NCI-H526 treated with DMSO at 0.1 percent for 48 hours (cell line): ENCODE measurements around the gene CYBA.
A peak's percentile ranks its signal among the peaks of the same experiment; 100 is the strongest.
"Not testable (repeated sequence)": the region's sequence is repeated elsewhere in the genome, so short reads cannot be mapped to it uniquely, and the experiment has no call there.

Source experiments
- DNase-seq: peaks from one replicate; lab custom pipeline; 2025; lab: John Stamatoyannopoulos, UW

The CYBA gene

DNA sequence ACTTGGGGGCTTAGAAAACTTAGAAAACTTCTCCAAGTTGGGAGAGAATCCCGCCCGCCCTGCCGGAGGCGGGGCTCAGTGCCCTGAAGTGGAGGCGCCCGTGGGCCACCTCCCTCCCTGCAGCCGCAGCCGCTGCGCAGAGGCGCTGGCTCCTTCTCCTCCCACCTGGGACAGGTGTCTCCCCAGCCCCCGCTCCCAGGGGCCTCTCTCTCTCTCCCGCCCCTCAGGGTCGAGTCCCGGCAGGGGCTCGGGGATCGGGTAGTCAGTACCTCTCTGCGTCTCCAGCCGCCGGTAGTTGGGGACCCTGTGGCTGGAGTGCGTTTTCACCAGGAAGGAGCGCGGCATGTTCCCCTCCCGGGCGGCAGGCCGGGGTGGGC, 35.2 kb upstream of the CYBA start:
- no peak for DNase-seq

DNA sequence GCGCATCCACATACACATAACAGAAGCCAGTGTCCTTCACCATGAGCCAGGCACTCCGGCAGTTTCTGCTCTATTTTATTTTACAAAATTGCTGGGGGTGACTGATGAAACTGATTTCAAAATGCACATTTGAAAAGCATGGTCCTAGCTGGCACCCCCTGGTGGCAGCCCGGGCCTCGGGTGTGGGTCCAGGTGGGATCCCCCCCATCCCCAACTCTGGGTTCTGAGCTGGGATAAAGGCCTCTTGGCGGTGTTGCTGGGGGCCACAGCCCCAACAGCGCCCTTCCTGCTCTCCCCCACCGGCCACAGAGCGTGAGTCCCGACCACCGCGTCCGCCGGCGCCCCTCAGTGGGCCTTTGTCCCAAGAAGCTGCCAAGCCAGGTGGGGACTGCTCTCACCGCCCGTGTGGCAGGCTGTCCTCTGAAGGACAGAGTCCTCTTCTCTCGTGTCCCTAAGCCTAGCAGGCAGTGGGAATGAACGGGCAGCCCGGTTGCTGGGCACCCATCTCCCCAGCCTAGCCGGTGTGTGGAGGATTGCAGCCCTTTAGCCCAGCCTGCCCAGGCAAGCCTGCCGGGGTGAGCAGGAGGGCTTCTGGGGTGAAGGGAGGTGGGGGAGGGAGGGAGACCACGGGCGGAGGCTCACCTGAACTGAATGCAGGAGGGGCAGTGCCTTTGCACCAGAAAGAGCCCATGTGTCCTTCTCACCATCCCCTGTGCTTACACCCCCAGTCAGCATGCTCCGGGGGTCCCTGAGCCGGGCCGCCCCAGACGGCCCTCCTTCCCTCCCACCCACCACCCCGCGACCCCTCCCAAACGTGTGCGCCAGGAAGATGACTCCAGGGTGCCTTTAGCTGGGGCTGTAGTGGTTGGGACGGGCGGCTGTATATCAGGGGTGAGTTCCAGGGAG, 34.6 kb upstream of the CYBA start:
- DNase-seq, result no peak

DNA sequence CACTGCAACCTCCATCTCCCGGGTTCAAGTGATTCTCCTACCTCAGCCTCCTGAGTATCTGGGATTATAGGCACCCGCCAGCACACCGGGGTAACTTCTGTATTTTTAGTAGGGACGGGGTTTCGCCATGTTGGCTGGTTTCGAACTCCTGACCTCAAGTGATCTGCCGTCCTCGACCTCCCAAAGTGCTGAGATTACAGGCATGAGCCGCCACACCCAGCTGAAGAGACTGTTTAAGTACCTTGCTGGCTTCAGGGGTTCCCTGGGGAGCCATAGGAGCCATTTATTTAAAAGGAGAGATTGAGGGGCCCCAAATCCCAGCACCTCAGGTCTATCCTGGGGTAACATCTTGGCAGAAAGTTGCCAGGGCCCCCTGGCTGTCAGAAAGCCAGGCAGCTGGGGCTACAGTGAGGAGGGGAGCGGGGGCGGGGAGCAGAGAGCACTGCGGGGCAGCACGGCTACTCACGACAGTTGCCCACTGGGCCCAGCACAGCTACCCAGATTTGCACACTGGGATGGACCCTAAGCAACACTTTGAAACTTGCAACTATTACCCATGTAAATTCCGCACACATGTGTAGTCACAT, 33.8 kb upstream of the CYBA start:
- DNase-seq, result no peak

DNA sequence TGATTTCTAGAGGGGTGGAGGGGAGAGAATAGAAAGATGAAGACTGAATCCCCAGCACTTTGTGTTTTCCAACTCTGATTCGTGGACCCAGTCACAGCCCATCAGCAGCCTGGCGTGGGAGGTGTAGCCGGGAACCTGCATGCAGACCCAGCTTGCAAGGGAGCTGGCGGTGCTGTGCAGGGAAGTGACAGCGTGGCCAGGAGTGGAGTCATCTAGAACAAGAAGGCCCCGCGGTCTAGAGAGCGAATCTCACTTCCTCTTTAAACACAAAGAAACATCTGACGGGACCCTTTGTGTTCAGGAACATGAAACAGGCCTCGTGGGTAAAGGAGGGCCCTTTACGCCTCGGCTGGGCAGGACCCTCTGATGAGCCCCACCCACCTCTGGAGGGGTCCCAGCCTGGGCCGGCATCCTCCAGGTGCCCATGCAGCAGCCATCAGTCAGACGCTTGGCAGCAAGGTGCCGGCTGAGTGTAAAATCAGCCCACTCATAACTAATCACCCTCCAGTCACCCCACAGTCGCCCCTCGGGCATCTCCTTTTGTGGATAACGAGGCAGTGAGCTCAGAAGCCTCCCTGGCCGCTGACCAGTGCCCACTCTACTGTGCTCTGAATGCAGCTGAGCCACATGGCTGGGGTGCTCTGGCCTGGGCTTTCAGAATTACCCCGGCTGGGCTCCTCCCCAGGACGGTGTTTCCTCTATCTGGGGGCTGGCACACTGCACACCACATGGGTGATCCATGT, 31.0 kb upstream of the CYBA start:
- DNase-seq, result no peak

DNA sequence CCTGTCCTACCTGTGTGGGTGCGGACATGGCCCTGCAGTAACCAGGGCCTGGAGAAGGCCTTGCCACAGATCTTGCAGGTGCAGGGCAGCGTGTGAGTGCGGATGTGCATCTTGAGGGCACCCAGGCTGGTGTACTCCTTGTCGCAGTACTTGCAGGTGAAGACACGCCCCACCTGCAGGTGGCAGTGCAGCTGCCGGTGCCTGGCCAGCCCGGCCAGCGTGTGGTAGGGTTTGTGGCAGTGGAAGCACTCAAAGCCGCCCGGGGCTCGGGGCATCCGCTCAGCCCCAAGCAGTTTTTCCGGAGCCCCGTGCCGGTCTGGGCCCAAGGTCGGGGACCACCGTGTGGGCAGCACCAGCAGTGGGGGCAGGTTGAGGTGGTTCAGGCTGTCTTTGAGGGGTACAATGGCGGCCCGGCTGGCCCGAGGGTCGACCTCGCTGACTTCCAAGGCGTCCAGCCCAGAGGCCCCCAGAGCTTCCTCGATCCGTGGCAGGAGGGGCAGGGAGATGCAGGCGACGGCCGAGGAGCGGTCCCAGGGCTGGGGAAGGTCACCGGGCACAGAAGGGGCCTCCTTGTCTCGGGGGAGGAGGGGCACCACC, 30.3 kb upstream of the CYBA start:
- no peak for DNase-seq

DNA sequence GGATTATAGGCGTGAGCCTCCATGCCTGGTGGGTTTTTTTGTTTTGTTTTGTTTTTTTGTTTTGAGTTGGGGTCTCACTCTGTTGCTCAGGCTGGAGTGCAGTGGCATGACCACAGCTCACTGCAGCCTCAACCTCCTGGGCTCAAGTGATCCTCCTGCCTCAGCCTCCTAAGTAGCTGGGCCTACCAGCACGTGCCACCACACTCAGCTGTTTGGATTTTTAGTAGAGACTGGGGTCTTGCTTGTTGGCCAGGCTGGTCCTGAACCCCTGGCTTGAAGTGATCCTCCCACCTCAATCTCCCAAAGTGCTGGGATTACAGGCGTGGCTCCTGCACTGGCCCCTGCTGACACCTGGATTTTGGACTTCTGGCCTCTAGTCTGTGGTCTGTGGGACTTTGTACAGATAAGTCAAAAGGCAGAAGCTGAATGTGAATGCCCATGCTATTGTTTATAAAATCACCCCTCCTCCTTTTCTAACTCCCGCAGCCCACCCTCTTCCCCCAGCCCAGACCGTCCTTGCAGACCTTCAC, 29.8 kb upstream of the CYBA start:
- no peak for DNase-seq

DNA sequence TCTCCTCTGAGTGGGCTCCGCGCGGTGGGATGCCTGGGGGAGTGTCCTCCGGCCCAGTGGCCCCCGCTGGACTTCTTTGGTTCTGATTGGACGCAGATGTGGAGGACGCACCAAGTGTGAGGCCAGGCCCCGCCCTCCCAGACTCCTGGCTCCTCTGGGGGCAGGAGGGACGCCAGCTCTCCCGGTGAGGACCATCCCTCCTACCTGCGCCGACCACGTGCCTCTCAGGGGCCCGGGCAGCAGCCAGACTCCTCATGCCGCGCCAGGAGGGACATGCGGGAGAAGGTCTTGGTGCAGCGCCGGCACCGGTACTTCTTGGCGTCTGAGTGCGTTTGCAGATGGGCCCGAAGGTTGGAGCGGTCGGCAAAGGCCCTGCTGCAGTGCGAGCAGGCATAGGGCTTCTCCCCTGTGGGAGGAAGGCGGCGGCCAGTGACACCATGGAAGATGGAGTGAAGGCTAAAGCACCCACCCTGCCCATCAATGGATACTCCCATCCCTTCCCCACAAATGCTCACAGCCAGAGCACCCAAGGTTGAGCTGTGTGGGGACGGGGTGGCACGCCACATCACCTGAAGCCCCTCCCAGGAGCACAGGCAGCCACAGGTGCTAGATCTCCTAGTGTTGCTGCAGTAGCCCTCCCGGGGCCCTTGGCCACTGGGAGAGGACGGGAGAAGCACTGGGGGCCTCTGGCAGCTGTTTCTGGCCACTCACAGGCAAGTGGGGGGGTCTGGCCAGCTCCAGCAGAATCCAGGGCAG, 27.5 kb upstream of the CYBA start:
- DNase-seq, result no peak

DNA sequence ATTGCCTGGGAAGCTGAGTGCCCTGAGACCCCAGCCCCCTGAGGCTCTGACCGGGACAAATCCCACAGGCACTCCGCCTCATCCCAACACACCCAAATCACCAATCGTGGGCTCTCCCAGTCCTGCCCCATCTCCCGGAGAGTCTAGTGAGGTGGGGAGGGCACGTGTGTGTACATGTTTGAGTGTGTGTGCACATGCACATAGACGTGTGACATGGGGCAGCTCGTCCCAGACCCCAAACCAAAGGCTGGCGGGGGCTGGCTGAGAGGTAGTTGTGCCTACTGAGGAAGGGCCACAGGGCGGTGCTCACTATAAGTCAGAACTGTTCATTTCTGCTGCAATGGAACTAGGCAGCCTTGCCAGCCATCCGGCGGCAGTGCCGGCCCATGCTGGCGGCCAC, 26.9 kb upstream of the CYBA start:
- no peak for DNase-seq

DNA sequence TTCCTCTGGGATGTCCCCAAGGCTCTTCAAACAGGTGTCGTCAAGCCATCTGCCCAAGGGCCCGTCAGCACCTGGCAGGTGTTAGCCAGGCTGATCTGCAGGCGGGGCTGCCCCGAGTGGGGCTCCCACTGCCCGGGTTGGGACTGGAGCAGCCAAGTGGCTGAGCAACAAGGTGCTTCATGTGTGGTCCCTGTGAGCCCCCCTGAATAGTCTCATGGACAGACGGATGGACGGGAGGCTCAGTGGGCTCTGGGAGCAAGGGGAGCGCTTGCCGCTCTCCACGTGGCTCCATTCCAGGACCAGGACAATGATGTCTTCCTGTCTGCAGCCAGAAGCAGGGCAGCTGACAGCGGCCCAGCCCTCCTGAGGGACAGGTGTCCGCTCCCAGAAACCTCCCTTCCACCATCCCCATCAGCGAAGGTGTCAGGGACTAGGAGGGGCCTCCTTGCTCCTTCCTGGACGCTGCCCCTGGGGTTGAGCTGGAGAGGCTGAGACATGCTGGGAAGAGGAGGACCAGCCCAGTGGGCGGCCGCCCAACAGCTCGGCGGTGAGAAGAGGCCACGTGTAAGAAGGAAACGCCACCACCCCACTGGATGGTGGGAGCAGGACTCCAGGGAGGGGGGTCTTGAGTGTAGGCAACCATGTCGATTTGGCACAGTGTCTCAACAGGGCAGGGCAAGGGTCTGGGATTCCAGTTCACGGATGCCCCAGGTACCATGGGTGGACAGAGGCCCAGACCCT, 25.8 kb upstream of the CYBA start:
- DNase-seq, result no peak

DNA sequence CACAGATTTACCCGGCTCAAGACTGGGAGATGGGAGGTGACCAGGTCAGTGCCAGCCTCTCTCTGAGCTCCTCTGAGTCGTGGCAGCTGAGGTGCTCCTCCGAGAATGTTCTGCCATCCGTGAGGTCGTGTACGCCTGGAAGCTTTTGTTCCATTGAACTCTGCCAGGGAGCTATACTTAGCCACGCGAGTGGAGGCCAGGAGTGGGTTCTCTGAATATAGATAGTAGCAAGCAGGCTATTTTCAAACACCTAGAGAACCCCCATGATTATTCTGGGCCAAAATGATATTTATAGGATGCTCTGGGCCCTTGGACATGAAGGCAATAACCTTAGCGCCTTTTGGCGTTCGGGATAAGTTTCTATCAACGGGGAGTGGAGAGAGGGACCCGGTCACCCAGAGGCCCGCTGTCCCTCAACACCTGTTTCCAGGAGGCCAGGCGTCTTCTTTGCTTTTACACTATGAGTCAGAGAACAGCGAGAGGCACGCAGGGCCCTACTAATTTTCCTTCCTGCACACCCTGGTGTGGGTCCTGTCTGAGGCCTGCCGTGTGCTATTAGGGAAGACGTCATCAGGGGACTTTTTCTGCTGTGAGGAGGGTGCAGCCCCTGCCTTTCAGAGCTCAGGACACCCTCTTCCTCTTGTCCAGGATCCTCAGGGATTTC, 23.0 kb upstream of the CYBA start:
- DNase-seq, result no peak

DNA sequence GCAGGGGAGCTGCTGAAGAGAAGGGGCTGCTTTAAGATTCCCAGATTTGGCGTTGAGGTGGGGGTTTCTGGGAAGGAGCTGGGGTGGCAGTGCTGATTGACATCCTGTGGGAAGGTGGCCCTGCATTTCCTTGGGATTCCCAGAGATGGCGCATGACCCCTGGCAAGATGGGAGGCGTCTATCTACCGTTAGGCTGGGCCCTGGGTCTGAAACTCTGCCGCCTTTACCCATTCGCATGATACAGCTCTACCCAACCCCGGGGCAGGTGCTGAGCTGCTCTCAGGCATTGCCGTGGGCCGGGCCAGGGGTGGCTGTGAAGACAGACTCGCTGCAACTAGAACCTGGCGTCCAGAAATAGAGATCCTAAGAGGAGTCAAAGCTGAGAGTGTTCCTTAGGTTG, 21.9 kb upstream of the CYBA start:
- peak; percentile 5 for DNase-seq

DNA sequence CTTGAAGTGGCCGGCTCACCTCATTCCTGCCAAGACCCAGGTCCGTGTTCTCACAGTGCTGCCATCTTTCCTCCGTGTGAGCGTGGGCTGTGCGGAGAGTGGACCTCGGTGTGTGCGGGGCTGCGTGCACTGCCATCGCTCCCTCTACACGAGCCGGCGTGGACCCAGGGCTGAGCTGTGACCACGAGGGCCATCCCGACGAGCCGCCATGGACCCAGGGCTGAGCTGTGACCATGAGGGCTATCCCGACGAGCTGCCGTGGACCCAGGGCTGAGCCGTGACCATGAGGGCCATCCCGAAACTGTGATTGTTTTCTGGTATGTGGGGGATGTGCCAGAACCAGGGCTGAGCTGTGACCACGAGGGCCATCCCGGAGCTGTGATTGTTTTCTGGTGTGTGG, 21.0 kb upstream of the CYBA start:
- no peak for DNase-seq

DNA sequence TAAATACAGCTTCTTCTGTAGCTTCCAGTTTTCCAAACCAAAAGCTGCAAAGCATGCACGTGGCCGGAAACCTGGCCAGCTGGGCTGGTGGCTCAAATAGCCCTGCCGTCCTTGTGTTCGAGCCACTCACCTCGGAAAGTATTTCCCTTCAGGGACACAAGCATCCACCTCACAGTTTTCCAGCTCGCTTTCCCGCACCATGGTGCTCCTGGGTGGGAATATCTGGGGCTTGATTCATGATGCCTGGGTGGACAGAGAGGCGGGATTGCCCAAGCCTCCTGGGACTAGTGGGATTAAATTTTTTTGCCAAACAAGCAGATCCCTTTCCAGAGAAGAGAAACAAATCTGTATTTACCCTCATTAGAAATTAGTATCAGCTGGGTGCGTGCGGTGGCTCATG, 19.1 kb upstream of the CYBA start:
- no peak for DNase-seq

DNA sequence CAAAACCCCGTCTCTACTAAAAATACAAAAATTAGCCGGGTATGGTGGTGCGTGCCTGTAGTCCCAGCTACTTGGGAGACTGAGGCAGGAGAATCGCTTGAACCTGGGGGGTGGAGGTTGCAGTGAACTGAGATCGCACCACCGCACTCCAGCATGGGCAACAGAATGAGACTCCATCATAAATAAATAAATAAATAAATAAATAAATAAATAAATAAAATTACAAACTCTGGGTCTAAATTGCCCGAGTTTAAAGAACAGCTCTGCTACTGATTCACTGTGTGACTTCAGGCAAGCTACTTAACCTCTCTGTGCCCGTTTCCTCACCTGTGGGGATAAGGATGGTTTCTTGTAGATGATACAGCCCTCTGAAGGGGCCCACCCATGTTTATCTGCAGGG, 18.6 kb upstream of the CYBA start:
- DNase-seq, result not testable (repeated sequence)

DNA sequence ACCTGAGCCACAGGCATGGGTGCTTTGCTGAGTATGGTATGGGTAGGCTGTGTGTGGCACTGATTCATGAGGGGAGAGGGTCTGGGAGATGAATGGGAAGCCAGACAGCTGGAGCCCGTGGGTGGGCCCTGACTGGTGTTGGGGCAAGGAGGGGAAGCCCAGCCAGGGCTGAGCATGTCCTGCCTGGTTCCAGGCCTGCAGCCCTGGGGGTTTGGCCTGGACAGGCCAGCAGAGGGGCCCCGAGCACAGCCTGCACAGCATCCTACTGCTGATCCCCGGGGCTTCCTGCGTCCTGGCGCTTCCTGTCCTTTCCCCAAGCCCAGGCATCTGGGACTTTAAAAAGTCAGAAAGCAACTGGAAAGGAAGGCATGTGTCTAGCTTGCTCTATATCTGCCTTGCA, 16.6 kb upstream of the CYBA start:
- DNase-seq, result no peak

DNA sequence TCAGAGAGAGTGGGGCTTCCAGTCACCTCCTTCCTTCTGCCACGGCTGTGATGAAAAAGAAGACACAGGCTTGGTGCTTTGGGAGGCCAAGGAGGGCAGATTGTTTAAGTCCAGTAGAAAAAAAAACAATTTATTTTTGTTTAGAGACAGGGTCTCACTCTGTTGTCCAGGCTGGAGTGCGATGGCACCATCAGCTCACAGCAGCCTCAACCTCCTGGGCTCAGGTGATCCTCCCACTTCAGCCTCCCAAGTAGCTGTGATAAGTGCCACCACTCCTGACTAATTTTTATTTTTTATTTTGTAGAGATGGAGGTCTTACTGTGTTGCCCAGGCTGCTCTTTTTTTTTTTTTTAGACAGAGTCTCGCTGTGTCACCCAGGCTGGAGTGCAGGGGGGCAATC, 14.7 kb upstream of the CYBA start:
- DNase-seq, result no peak

DNA sequence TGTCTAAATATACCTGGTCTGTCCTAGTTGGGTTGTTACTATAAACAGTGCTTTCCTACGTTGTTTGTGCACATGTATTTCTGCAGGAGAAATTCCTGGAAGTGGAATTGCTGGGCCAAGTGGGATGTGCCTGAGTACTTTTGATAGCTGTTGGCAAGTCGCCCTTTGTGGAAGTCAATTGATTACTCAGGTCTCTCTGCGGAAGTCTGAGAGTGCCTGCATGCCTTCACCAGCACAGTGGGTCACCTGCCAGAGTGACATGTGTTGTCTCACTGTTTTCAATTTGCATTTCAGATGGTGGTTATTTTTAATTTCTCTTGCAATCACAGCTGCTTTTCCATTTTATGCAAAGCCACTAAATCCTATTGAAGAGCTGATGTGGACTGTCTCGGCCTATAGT, 14.3 kb upstream of the CYBA start:
- peak; percentile 3 for DNase-seq

DNA sequence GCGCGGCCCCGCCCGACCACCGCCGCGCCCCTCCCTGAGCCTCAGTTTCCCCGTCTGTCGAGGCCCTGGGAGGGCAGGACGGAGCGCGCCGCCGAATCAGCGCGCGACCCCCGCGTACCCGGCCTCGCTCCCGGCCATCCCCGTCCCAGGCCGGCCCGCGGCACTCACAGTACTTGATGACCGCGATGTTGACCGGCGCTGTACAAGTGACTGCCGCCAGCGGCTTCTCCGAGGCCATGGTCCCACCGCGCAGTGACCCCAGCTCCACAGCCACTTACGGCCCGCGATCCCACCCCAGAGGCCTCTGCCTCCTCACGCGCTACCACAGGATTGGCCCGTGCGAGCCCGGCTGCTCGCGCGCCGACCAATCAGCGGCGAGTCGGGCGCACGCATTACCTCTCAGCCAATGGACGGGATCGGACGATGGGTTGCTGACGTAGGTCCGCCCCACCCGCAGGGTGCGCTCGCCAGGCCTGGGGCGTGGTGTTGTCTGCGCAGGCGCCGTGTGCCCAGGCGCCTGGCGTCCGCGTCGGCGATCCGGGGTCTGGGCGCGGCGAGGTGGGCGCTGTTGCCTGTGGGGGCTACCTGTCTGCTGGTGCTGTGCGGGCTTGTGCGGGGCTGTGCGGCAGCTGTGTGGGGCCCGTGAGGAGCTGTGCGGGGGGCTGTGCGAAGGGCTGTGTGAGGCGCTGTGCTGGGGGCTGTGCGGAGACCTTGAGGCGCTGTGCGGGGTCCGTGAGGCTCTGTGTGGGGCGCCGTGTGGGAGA, 12.2 kb upstream of the CYBA start, which contains the start of gene MVD:
Gene MVD (minus strand): TSS at position 249 of the 764 bp plus-strand sequence. CDS start 11 bp downstream, at position 238.
- DNase-seq, result peak; percentile 81

DNA sequence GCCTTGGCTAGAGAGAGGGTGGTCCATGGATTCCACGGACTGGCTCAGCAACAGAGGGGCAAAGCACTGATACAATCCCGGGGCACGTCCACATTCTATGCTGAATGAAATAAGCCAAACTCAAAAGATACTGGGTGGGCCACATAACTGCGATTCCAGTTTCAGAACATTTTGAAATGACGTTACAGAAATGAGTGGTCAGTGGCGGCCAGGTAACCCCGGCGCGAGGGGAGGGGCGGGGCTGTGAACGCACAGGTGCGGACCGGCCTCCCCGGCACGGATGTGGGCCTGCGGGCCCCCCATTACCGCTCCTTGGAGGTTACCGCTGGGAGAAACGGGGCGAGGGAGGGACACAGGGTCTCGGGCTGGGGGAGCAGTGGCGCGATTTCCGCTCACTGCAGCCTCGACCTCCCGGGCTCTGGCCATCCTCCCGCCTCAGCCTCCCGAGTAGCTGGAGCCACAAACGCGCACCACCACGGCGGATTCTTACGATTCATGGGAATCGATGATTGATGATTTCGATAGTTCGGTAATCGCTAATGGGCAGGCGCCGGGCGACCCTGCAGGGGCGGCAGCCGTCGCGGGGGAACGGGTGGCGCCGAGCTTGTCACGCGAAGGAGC, 11.5 kb upstream of the CYBA start:
- no peak for DNase-seq
